ENCODE data around the gene HMG20A. TPM values are rescaled to one million over a fixed set of nuclear protein-coding genes. Genes with fewer than 3 reads are reported as not detected.

Gene HMG20A
- total and polyA plus RNA-seq, 9 of the 15 experiments (the other 6 are each of a cell fraction or from before 2014, with no cell fraction given): 25.0 to 68.1 (median 38.9) TPM

- TF ChIP-seq FOSL1 (tag; conservative IDR thresholded peaks at IDR 0.05): peak; percentile 48
- TF ChIP-seq DIDO1 (tag; IDR thresholded peaks at IDR 0.05; ENCODE audit: low read depth): peak; percentile 96
- TF ChIP-seq, protein P1, sequence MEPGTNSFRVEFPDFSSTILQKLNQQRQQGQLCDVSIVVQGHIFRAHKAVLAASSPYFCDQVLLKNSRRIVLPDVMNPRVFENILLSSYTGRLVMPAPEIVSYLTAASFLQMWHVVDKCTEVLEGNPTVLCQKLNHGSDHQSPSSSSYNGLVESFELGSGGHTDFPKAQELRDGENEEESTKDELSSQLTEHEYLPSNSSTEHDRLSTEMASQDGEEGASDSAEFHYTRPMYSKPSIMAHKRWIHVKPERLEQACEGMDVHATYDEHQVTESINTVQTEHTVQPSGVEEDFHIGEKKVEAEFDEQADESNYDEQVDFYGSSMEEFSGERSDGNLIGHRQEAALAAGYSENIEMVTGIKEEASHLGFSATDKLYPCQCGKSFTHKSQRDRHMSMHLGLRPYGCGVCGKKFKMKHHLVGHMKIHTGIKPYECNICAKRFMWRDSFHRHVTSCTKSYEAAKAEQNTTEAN (CRISPR knock-in tag; IDR thresholded peaks at IDR 0.05): no peak
- TF ChIP-seq CREB3 (tag; conservative IDR thresholded peaks at IDR 0.05; ENCODE audit: low read depth): 0 out of 2 replicates have a peak, but pooled peaks have one; percentile 28
- TF ChIP-seq ZNF76 (CRISPR knock-in tag; IDR thresholded peaks at IDR 0.05; ENCODE audit: borderline replicate concordance): no peak
- peak; percentile 67; the same call in 1 of the 2 replicates for TF ChIP-seq NFATC3 (IDR thresholded peaks at IDR 0.05)
- TF ChIP-seq ZNF184 (CRISPR knock-in tag; IDR thresholded peaks at IDR 0.05): no peak
- TF ChIP-seq, protein P2, sequence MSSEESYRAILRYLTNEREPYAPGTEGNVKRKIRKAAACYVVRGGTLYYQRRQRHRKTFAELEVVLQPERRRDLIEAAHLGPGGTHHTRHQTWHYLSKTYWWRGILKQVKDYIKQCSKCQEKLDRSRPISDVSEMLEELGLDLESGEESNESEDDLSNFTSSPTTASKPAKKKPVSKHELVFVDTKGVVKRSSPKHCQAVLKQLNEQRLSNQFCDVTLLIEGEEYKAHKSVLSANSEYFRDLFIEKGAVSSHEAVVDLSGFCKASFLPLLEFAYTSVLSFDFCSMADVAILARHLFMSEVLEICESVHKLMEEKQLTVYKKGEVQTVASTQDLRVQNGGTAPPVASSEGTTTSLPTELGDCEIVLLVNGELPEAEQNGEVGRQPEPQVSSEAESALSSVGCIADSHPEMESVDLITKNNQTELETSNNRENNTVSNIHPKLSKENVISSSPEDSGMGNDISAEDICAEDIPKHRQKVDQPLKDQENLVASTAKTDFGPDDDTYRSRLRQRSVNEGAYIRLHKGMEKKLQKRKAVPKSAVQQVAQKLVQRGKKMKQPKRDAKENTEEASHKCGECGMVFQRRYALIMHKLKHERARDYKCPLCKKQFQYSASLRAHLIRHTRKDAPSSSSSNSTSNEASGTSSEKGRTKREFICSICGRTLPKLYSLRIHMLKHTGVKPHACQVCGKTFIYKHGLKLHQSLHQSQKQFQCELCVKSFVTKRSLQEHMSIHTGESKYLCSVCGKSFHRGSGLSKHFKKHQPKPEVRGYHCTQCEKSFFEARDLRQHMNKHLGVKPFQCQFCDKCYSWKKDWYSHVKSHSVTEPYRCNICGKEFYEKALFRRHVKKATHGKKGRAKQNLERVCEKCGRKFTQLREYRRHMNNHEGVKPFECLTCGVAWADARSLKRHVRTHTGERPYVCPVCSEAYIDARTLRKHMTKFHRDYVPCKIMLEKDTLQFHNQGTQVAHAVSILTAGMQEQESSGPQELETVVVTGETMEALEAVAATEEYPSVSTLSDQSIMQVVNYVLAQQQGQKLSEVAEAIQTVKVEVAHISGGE (CRISPR knock-in tag; IDR thresholded peaks at IDR 0.05): peak in 1 of 3 experiments; percentile 68; a peak in 1 of 6 replicates
- TF ChIP-seq, protein P3, sequence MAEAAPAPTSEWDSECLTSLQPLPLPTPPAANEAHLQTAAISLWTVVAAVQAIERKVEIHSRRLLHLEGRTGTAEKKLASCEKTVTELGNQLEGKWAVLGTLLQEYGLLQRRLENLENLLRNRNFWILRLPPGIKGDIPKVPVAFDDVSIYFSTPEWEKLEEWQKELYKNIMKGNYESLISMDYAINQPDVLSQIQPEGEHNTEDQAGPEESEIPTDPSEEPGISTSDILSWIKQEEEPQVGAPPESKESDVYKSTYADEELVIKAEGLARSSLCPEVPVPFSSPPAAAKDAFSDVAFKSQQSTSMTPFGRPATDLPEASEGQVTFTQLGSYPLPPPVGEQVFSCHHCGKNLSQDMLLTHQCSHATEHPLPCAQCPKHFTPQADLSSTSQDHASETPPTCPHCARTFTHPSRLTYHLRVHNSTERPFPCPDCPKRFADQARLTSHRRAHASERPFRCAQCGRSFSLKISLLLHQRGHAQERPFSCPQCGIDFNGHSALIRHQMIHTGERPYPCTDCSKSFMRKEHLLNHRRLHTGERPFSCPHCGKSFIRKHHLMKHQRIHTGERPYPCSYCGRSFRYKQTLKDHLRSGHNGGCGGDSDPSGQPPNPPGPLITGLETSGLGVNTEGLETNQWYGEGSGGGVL (CRISPR knock-in tag; IDR thresholded peaks at IDR 0.05): no peak
- TF ChIP-seq SNRNP70 (optimal IDR thresholded peaks at IDR 0.05; ENCODE audit: low read depth, low read length): no peak
- no peak for TF ChIP-seq ZNF436 (CRISPR knock-in tag; IDR thresholded peaks at IDR 0.05)
- peak; percentile 95 for TF ChIP-seq ETV1 (tag; conservative IDR thresholded peaks at IDR 0.05; ENCODE audit: low read depth)
- TF ChIP-seq ZNF124 (CRISPR knock-in tag; IDR thresholded peaks at IDR 0.05): no peak
- TF ChIP-seq NFE2 (IDR thresholded peaks at IDR 0.05; ENCODE audit: low read depth): no peak
- no peak for TF ChIP-seq SP1 (CRISPR knock-in tag; IDR thresholded peaks at IDR 0.05)
- no peak for TF ChIP-seq MTF1 (CRISPR knock-in tag; IDR thresholded peaks at IDR 0.05; ENCODE audit: borderline replicate concordance)
- no peak for TF ChIP-seq ZNF785 (CRISPR knock-in tag; IDR thresholded peaks at IDR 0.05)
- TF ChIP-seq RBM34 (IDR thresholded peaks at IDR 0.05; ENCODE audit: borderline replicate concordance, insufficient read depth, low read length): no peak
- TF ChIP-seq TAF1 (IDR thresholded peaks at IDR 0.05; ENCODE audit: control insufficient read depth, extremely low read depth, insufficient read depth, low read length, severe bottlenecking): peak; percentile 69
- no peak for TF ChIP-seq ZNF764 (CRISPR knock-in tag; IDR thresholded peaks at IDR 0.05; ENCODE audit: low read depth)
Observed at GRCh38 chr15:77420610-77421369, at the start of gene HMG20A (continued).
